Esophagus muscularis mucosa (tissue), 4 donors: Measurements from ENCODE around the gene ITGB1. TPM values are rescaled to one million over a fixed set of nuclear protein-coding genes. Genes with fewer than 3 reads are reported as not detected.
A peak's percentile ranks its signal among the peaks of the same experiment; 100 is the strongest.

Experiments used
- DNase-seq: peaks from one replicate; pipeline ENCODE4 v3.0.0-alpha.2; 2017; ENCODE audit errors: extremely low spot score
- H3K27ac ChIP-seq, 4 donors: fragments of 200-600 bp; sonication (generic); replicated peaks in 1 of 4; 1 replicate in 3 of 4; 2 replicates in 1 of 4; pipeline ENCODE4 v1.5.1; 2016 to 2019; ENCODE audit warnings: mild to moderate bottlenecking in 1 of 4
- H3K27me3 ChIP-seq, 4 donors: fragments of 200-600 bp; sonication (generic); one replicate each; pipeline versions ENCODE4 v1.5.1 to v1.6.0; 2016 to 2019
- H3K36me3 ChIP-seq, 4 donors: fragments of 200-600 bp; sonication (generic); one replicate each; pipeline ENCODE4 v1.5.1; 2016 to 2019
- H3K4me1 ChIP-seq, 4 donors: fragments of 200-600 bp; sonication (generic); one replicate each; pipeline ENCODE4 v1.5.1; 2016 to 2019
- H3K4me3 ChIP-seq, 4 donors: fragments of 200-600 bp; sonication (generic); 1 replicate in 2 of 4; 2 replicates in 2 of 4; pipeline ENCODE4 v1.5.1; 2016 to 2019; ENCODE audit warnings: mild to moderate bottlenecking in 4 of 4, moderate library complexity in 1 of 4
- H3K9me3 ChIP-seq, 4 donors: fragments of 200-600 bp; sonication (generic); 1 replicate in 3 of 4; 2 replicates in 1 of 4; pipeline ENCODE4 v1.5.1; 2016 to 2019
- EP300 ChIP-seq: sonication (generic); formaldehyde crosslinking; IDR thresholded peaks from one replicate; pipeline ENCODE4 v1.6.1; 2017; ENCODE audit warnings: antibody characterized with exemption
- POLR2A ChIP-seq: fragments of 450-650 bp; IDR thresholded peaks from one replicate; pipeline ENCODE4 v1.6.1; 2017; ENCODE audit warnings: antibody characterized with exemption, moderate library complexity, mild to moderate bottlenecking, low read depth
- POLR2AphosphoS5 ChIP-seq, 2 donors: sonication (generic); formaldehyde crosslinking; IDR thresholded peaks; one replicate each; pipeline ENCODE4 v1.6.1; 2017; ENCODE audit warnings: antibody characterized with exemption in 2 of 2
- WGBS: methylation state at CpG from one replicate; pipeline ENCODE4 v1.1.5; 2018; 5-methylcytosine and 5-hydroxymethylcytosine counted together
- intact Hi-C: fragments of 100-400 bp; cut with DNase I; formaldehyde crosslinking; loops from one replicate; pipeline ENCODE4 v1.15.1; 2023
- total RNA-seq, 4 donors: library from RNA; depleted of rRNA; stranded (reverse); fragments of >200 nt; gene quantifications; one replicate each; pipeline versions ENCODE4 v1.1.0 to v1.2.1, GENCODE V29; 2016
- TF ChIP-seq, protein P1 (sequence below), 3 experiments: fragments of 200-600 bp in 2 of 3; fragments of 450-650 bp in 1 of 3; sonication (generic) in 2 of 3; IDR thresholded peaks; one replicate each; pipeline ENCODE4 v1.5.1; 2017 to 2019; ENCODE audit warnings: antibody characterized with exemption in 3 of 3, mild to moderate bottlenecking in 2 of 3, moderate library complexity in 1 of 3

ITGB1 gene
- total RNA-seq, 4 donors from 2014 or later = 1,385 to 1,873 (median 1,661) TPM

GRCh38 chr10:32959006-32959920 is 1.2 kb upstream of the ITGB1 start:
- 29% methylated on average over 10 of the region's 10 CpGs for WGBS
- Histone ChIP-seq H3K9me3 (no peaks in the 10 kb centered on the region), H3K36me3 (no peaks in the 10 kb centered on the region), H3K27me3 (no peaks in the 10 kb centered on the region), H3K4me3 (peak overlapping the region; percentile 96 to 100 (median 99)), H3K27ac (peak overlapping the region; percentile 96 to 100 (median 98)), H3K4me1 (peaks cover 43 to 68% (median 61%) of the 10 kb centered on the region in 4 donors)
- intact Hi-C loops = loop anchor here (2.0 kb wide), 1 partner anchor 22 kb away; no protein-coding TSS in a partner anchor
- DNase-seq = no peak
- TF ChIP-seq POLR2AphosphoS5 (IDR thresholded peaks at IDR 0.05) = no peak
- no peak for TF ChIP-seq EP300
- no peak for TF ChIP-seq POLR2A
- TF ChIP-seq, protein P1, sequence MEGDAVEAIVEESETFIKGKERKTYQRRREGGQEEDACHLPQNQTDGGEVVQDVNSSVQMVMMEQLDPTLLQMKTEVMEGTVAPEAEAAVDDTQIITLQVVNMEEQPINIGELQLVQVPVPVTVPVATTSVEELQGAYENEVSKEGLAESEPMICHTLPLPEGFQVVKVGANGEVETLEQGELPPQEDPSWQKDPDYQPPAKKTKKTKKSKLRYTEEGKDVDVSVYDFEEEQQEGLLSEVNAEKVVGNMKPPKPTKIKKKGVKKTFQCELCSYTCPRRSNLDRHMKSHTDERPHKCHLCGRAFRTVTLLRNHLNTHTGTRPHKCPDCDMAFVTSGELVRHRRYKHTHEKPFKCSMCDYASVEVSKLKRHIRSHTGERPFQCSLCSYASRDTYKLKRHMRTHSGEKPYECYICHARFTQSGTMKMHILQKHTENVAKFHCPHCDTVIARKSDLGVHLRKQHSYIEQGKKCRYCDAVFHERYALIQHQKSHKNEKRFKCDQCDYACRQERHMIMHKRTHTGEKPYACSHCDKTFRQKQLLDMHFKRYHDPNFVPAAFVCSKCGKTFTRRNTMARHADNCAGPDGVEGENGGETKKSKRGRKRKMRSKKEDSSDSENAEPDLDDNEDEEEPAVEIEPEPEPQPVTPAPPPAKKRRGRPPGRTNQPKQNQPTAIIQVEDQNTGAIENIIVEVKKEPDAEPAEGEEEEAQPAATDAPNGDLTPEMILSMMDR (IDR thresholded peaks at IDR 0.05) = no peak

- 0% methylated on average over 4 of the region's 87 CpGs for WGBS
- intact Hi-C loops = loop anchor here (2.0 kb wide), 1 partner anchor 23 kb away; no protein-coding TSS in a partner anchor
- Histone ChIP-seq H3K4me3 (peak overlapping the region; percentile 96 to 100 (median 99)), H3K36me3 (no peaks in the 10 kb centered on the region), H3K27me3 (no peaks in the 10 kb centered on the region), H3K9me3 (no peaks in the 10 kb centered on the region), H3K4me1 (peaks cover 53 to 71% (median 62%) of the 10 kb centered on the region in 4 donors), H3K27ac (peak overlapping the region; percentile 96 to 100 (median 98))
- DNase-seq = no peak
- TF ChIP-seq POLR2AphosphoS5 (IDR thresholded peaks at IDR 0.05) (no peak), POLR2A (no peak), EP300 (no peak)
- TF ChIP-seq, protein P1 (IDR thresholded peaks at IDR 0.05) = no peak
Measured at GRCh38 chr10:32957341-32958084, 517 bp downstream of the ITGB1 start.

DNA sequence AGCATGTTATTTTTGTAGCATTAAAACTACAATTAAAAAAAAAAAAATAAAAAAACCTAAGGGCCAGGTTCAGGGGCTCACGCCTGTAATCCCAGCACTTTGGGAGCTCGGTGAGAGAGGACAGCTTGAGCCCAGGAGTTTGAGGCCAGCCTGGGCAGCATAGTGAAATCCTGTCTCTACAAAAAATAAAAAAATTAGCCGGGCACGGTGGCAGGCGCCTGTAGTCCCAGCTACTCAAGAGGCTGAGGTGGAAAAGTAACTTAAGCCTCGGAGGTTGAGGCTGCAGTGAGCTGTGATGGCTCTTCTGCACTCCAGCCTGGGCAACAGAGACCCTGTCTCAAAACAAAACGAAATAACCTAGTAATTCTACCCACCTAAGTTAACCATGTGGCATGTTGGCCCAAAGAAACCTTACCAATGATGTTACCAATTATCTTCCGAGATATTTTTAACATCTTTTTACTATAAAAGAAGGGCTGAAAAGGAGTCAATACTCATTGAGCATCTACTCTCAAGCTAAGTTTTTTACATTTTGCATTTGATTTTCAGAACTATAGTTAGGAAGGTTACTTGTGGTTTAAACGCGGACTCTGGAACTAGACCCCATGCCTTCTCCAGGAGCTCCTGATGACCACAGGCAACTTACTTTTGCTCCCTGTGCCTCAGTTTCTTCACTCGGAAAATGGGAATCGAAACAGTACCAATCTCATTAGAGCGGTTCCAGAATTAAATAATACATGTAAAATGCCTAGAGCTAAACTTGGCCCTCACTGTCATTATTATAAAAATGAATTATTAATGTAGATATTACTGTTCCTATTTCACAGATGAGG is 1.4 kb downstream of the ITGB1 start:
- Histone ChIP-seq H3K9me3 (no peaks in the 10 kb centered on the region), H3K27me3 (no peaks in the 10 kb centered on the region), H3K36me3 (no peaks in the 10 kb centered on the region), H3K4me3 (peak overlapping the region; percentile 96 to 100 (median 99)), H3K27ac (peak overlapping the region; percentile 96 to 100 (median 98)), H3K4me1 (peaks cover 53 to 71% (median 64%) of the 10 kb centered on the region in 4 donors)
- DNase-seq = no peak
- intact Hi-C loops = no loop called here
- TF ChIP-seq POLR2AphosphoS5 (IDR thresholded peaks at IDR 0.05) = peak; percentile 11 to 55
- TF ChIP-seq EP300 = no peak
- whole genome bisulfite sequencing = 19% methylated on average over 13 of the region's 13 CpGs

DNA sequence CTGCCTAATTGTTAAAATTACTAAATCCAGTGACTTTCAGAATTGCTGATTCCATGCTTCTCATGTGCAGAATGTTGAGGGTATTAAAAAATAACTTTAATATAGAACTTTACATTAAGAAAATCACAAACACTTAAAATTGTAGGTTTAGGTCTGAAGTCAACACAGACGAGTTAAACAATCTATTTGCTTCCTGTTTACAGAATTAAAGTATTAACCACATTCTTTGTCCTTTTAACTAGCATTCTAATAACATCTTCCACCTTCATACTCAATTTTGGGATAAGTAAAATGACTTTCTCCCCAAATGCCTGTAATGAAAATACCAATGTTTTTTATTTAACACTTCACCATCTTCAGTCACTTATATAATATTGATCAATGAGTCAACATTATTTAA is 2.2 kb downstream of the ITGB1 start:
- DNase-seq = no peak
- WGBS = 6% methylated on average over 1 of the region's 1 CpG
- intact Hi-C loops = no loop called here
- Histone ChIP-seq H3K9me3 (no peaks in the 10 kb centered on the region), H3K36me3 (no peaks in the 10 kb centered on the region), H3K27ac (peak overlapping the region; percentile 96 to 100 (median 98)), H3K4me3 (peak overlapping the region; percentile 96 to 100 (median 99)), H3K4me1 (peaks cover 56 to 71% (median 64%) of the 10 kb centered on the region in 4 donors), H3K27me3 (no peaks in the 10 kb centered on the region)
- no peak for TF ChIP-seq POLR2AphosphoS5 (IDR thresholded peaks at IDR 0.05)
- no peak for TF ChIP-seq POLR2A
- TF ChIP-seq, protein P1 (IDR thresholded peaks at IDR 0.05) = no peak
- no peak for TF ChIP-seq EP300
